Muscle of back (tissue), 13 donors: ENCODE measurements around the gene HNMT. TPM values are rescaled to one million over a fixed set of nuclear protein-coding genes. Genes with fewer than 3 reads are reported as not detected.
"Not testable (repeated sequence)": the region's sequence is repeated elsewhere in the genome, so short reads cannot be mapped to it uniquely, and the experiment has no call there.

Experiments used
- DNase-seq, 3 donors: peaks; one replicate each; pipeline versions ENCODE4 v3.0.0 to v3.0.0-alpha.2; 2013
- long read RNA-seq, 9 donors: transcript quantifications; one replicate each; lab custom pipeline, GENCODE V29; 2026
- polyA plus RNA-seq, 10 donors: library from polyadenylated mRNA; unstranded; fragments of 120-200 nt; gene quantifications; one replicate each; pipeline ENCODE4 v1.2.1, GENCODE V29; 2013; ENCODE audit not compliant: insufficient read length in 10 of 10

The HNMT gene
- polyA plus RNA-seq: 10 to 100 TPM; 19.5 to 27.8 (median 22.6) TPM
- long read RNA-seq, donor 1, transcript HNMT-202 (6 exons, 3,295 nt): major isoform, 6 of 6 reads
- long read RNA-seq, donor 1, partial matches to known transcripts: 0 of 6 reads
- long read RNA-seq, donor 1, other reads (novel, unspliced or antisense): 0 of 6 reads
- long read RNA-seq, donor 2, partial matches to known transcripts: 0 of 4 reads
- long read RNA-seq, donor 2, other reads (novel, unspliced or antisense): 0 of 4 reads
- long read RNA-seq, donor 3: 0 reads
- long read RNA-seq, donor 4, transcript HNMT-202 (6 exons, 3,295 nt): major isoform, 6 of 6 reads
- long read RNA-seq, donor 4, partial matches to known transcripts: 0 of 6 reads
- long read RNA-seq, donor 4, other reads (novel, unspliced or antisense): 0 of 6 reads
- long read RNA-seq, donor 5, transcript HNMT-202 (6 exons, 3,295 nt): major isoform, 10 of 10 reads
- long read RNA-seq, donor 5, partial matches to known transcripts: 0 of 10 reads
- long read RNA-seq, donor 5, other reads (novel, unspliced or antisense): 0 of 10 reads
- long read RNA-seq, donor 6, transcript HNMT-202 (6 exons, 3,295 nt): major isoform, 10 of 12 reads
- long read RNA-seq, donor 6, partial matches to known transcripts: 0 of 12 reads
- long read RNA-seq, donor 6, other reads (novel, unspliced or antisense): 0 of 12 reads
- long read RNA-seq, donor 7, transcript HNMT-202 (6 exons, 3,295 nt): major isoform, 7 of 8 reads
- long read RNA-seq, donor 7, partial matches to known transcripts: 0 of 8 reads
- long read RNA-seq, donor 7, other reads (novel, unspliced or antisense): 0 of 8 reads
- long read RNA-seq, donor 8, transcript HNMT-202 (6 exons, 3,295 nt): major isoform, 6 of 8 reads
- long read RNA-seq, donor 8, partial matches to known transcripts: 0 of 8 reads
- long read RNA-seq, donor 8, other reads (novel, unspliced or antisense): 0 of 8 reads
- long read RNA-seq, donor 9, partial matches to known transcripts: 0 of 1 reads
- long read RNA-seq, donor 9, other reads (novel, unspliced or antisense): 0 of 1 reads

DNA sequence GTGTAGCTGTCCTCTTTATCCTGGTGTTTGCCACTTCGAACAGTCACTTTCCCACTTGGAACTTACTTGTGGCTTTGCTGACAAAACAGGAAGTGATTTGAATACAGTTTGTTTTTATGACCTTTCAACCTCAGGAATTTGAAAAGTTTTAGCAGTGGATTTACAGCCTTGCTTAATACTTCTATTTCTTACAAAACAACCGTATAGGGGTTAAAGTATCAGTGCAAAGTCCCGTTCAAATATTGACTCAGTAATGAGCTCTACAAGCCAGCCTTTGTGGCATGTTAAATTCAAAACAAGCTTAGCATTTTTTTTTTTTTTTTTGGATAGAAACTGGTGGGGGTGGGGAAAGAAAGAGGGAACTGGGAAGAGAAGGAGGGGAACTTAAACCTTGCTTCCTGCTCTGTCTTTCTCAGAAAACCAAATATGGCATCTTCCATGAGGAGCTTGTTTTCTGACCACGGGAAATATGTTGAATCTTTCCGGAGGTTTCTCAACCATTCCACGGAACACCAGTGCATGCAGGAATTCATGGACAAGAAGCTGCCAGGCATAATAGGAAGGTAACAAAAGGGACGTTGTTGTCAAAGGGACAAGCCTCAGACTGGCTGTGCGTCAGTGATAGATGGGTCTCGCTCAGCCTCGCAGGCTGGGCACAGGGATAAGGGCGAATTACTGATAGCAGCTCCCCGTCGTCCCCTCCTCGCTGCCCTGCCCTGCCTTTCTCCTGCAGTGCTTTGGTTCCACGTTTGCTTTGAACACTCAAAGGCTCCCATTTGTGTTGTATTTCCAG is at the start of gene HNMT:
Gene HNMT (plus strand): TSS at position 408 of the 793 bp plus-strand sequence. CDS start 19 bp downstream, at position 427.
- DNase-seq: peak; percentile 49 to 83 (median 56)

GRCh38 chr2:137921105-137921880 is 43.0 kb upstream of the HNMT start:
- DNase-seq: no peak

GRCh38 chr2:137922171-137922570 is 42.1 kb upstream of the HNMT start:
- not testable (repeated sequence) for DNase-seq

DNA sequence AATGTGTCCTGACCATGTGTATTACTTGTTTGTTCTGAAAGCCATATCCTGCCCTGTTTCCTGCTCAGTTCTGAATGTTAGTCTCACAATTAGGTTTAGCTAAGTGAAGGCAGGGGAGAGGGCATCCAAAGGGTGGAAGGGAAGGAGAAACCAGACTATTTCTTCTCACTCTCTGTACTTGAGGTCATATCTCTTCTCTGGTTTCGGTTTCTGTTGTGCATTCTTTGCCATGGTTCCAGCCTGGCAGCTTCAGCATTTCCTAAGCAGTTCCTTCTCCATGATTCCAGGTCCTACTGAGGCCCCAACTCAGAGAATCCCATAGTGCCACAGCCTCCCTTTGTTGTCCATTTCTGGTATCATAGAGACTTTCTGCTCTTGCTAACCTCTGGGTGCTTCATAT is 40.3 kb upstream of the HNMT start:
- no peak for DNase-seq

DNA sequence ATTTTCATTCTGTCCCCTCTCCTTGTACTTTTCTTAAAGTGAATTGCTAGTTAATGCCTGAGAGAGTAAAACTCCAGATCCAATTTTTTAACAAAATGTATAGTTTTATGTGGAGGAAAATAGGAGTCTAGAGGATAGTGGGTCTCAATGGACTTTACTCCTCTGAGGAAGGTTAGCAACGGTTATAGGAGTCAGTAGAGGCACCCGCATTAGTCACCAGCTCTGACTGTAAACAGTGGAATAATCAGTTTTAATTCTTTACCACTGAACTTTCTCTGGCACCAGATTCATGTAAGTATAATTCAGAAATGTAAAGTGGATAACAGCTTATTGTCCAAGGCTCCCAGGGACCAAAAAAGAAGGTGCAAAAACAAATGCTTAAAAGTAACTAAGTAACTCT is 38.7 kb upstream of the HNMT start:
- DNase-seq: no peak

DNA sequence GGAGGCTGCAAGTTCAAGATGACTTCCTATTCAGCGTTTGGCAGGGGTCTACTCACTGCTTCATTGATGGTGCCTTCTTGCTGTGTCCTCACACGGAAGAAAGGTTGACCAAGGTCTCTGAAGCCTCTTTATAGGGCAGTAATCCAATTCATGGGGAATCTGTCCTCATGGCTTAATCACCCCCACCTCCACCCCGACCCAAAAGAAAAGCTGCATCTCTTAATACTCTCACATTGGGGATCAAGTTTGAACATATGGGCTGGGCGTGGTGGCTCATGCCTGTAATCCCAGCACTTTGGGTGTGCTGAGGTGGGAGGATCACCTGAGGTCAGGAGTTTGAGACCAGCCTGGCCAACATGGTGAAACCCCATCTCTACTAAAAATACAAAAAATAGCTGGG is 36.4 kb upstream of the HNMT start:
- no peak for DNase-seq

GRCh38 chr2:137928547-137929518 is 35.4 kb upstream of the HNMT start:
- peak in 1 of 3 donors; percentile 88 for DNase-seq

DNA sequence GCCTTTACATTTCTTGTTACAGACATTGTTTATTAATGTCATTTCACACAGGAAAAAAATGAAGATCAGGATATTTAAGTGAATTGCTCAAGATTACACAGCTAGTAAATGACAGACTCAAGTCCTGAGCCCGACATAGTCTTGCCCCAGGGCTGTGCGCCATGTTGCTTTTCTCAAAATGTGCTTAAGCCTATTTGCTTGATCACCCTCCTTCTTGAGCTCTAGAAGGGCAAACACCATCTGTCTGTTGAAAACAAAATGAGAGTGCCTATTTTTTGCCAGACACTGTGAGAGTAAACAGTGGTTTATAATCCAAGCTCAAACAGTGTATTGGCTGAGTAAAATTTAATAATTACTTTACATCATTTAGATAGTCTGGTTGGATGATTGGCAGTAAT is 34.8 kb upstream of the HNMT start:
- no peak for DNase-seq

- no peak for DNase-seq
These were observed 34.1 kb upstream of the HNMT start for GRCh38 chr2:137930146-137930545.

DNA sequence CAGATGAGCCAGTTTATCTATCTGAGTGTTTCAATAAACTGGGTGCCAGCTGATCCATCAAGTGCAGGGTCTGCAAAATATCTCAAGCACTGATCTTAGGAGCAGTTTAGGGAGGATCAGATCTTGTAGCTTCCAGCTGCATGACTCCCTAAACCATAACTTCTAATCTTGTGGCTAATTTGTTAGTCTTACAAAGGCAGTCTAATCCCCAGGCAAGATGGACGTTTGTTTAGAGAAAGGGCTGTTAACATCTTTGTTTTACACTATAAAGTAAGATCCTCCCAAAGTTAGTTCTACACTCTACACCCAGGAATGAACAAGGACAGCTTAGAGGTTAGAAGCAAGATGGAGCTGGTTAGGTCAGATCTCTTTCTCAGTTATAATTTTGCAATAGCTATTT is 28.7 kb upstream of the HNMT start:
- no peak for DNase-seq

GRCh38 chr2:137937246-137937645 is 27.0 kb upstream of the HNMT start:
- DNase-seq: no peak

DNA sequence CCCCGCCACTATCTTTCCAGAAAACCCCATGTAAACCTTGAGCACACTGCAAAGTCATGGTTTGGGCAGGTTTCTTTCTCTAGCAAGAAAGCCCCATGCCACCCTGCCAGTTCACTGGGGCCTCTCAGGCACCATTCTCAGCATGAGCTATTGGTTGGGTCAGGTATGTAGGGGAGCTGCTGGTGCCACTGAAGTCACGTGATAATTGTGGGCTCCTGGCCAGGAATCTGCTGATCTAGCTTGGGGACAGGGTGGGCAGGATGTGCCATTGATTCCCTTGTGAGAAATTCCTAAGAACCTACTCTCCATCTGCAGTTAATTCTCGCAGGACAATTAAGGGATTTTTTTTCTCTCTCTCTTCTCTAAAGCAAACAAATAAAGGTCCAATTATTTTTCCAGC is 26.5 kb upstream of the HNMT start:
- no peak for DNase-seq

DNA sequence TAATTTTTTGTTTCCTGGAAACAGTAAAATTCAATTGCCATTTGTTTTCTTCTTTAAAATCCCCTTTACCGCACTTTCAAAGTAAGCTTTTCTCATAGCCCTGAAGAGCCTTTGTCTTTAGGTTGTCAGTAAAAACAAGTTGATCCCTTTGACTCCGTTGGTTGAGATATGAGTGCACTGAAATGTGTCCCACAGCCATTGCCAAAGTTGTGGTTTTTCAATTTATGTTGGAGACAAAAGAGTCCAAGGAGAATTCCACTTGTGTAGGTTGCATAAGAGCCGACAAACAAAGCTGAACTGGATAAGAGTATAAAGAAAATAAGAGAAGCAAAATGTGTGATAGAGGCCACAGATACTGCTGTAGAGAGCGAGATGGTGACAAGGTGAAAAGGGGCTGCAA is 26.1 kb upstream of the HNMT start:
- DNase-seq: peak in 1 of 3 donors; percentile 38

GRCh38 chr2:137939026-137939425 is 25.2 kb upstream of the HNMT start:
- no peak for DNase-seq

DNA sequence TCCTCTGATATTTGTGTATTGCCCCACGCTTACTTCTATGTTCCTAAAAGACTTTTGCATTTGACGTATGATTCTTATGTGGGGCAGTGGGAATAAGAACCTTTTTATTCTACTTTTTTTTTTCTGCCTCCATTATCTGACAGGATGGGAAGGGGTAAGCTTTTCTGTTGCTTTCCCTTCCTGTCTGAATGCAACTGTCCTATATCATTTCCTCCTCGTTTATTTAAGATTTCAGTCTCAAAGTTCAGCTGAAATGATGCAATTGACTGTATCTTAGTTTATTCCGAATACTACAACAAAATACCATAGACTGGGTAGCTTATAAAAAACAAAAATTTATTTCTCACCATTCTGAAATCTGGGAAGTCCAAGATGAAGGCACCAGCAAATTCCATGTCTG is 24.1 kb upstream of the HNMT start:
- no peak for DNase-seq

- no peak for DNase-seq
These were observed 22.0 kb upstream of the HNMT start for GRCh38 chr2:137942037-137942832.

- no peak for DNase-seq
These were observed 21.2 kb upstream of the HNMT start for GRCh38 chr2:137942833-137943677.
